SK-N-SH treated with all-trans-retinoic acid at 6 μM for 48 hours (cell line): ENCODE measurements around the gene LCN6.

ENCODE experiments used
- ATAC-seq: fragments of 200-7000 bp; cut with Tn5 transposase; 3 replicates; pipeline ENCODE4 v1.9.1; 2020; ENCODE audit warnings: mild to moderate bottlenecking, moderate library complexity
- ARNTL ChIP-seq: fragments of 450-650 bp; formaldehyde crosslinking; IDR thresholded peaks from 2 replicates; pipeline ENCODE4 v1.5.0; 2020; ENCODE audit warnings: low read depth, mild to moderate bottlenecking, moderate library complexity, borderline replicate concordance
- BACH2 ChIP-seq: fragments of 250-450 bp; sonication (Bioruptor Pico); IDR thresholded peaks from 2 replicates; pipeline ENCODE4 v1.9.0; 2021; ENCODE audit warnings: mild to moderate bottlenecking, borderline replicate concordance
- CSDC2 ChIP-seq: fragments of 250-450 bp; sonication (Bioruptor Pico); IDR thresholded peaks from 2 replicates; pipeline ENCODE4 v1.5.0; 2020; ENCODE audit warnings: mild to moderate bottlenecking, moderate library complexity
- ESRRG ChIP-seq: fragments of 250-450 bp; sonication (Bioruptor Pico); IDR thresholded peaks from 2 replicates; pipeline ENCODE4 v1.6.1; 2021; ENCODE audit warnings: mild to moderate bottlenecking
- GLIS3 ChIP-seq: fragments of 250-450 bp; sonication (Bioruptor Pico); IDR thresholded peaks from 2 replicates; pipeline ENCODE4 v1.5.0; 2020; ENCODE audit warnings: mild to moderate bottlenecking, moderate library complexity
- ISL1 ChIP-seq: fragments of 250-450 bp; sonication (Bioruptor Pico); IDR thresholded peaks from 2 replicates; pipeline ENCODE4 v2.1.2; 2022; ENCODE audit warnings: mild to moderate bottlenecking, moderate library complexity
- OSR1 ChIP-seq: fragments of 250-450 bp; sonication (Bioruptor Pico); IDR thresholded peaks from 2 replicates; pipeline ENCODE4 v1.8.0; 2022; ENCODE audit warnings: moderate library complexity, mild to moderate bottlenecking, inconsistent platforms
- PPARA ChIP-seq: fragments of 250-450 bp; sonication (Bioruptor Pico); IDR thresholded peaks from 2 replicates; pipeline ENCODE4 v1.5.0; 2020; ENCODE audit warnings: mild to moderate bottlenecking, borderline replicate concordance
- RARB ChIP-seq: fragments of 250-450 bp; sonication (Bioruptor Pico); IDR thresholded peaks from 2 replicates; pipeline ENCODE4 v1.8.0; 2021; ENCODE audit warnings: mild to moderate bottlenecking, moderate library complexity
- SNAI2 ChIP-seq: fragments of 250-450 bp; sonication (Bioruptor Pico); IDR thresholded peaks from 2 replicates; pipeline ENCODE4 v1.5.0; 2020; ENCODE audit warnings: mild to moderate bottlenecking, moderate library complexity
- TCF4 ChIP-seq: fragments of 250-450 bp; sonication (Bioruptor Pico); IDR thresholded peaks from 2 replicates; pipeline ENCODE4 v1.8.0; 2021; ENCODE audit warnings: mild to moderate bottlenecking, moderate library complexity, borderline replicate concordance
- TOX ChIP-seq: fragments of 250-450 bp; sonication (Bioruptor Pico); IDR thresholded peaks from 2 replicates; pipeline ENCODE4 v1.8.0; 2021; ENCODE audit warnings: mild to moderate bottlenecking, moderate library complexity, borderline replicate concordance
- ZC3H10 ChIP-seq: fragments of 250-450 bp; sonication (Bioruptor Pico); IDR thresholded peaks from 2 replicates; pipeline ENCODE4 v1.5.1; 2021; ENCODE audit warnings: mild to moderate bottlenecking, moderate library complexity
- ZFP3 ChIP-seq: fragments of 250-450 bp; sonication (Bioruptor Pico); IDR thresholded peaks from 2 replicates; pipeline ENCODE4 v1.5.0; 2020; ENCODE audit warnings: mild to moderate bottlenecking, moderate library complexity
- ZFP30 ChIP-seq: fragments of 450-650 bp; formaldehyde crosslinking; IDR thresholded peaks from 2 replicates; pipeline ENCODE4 v1.5.0; 2022; ENCODE audit warnings: mild to moderate bottlenecking, moderate library complexity
- ZNF565 ChIP-seq: fragments of 450-650 bp; formaldehyde crosslinking; conservative IDR thresholded peaks from 2 replicates; pipeline ENCODE4 v1.5.0; 2020; ENCODE audit warnings: low read depth, mild to moderate bottlenecking, moderate library complexity
- ZNF70 ChIP-seq: fragments of 450-650 bp; formaldehyde crosslinking; IDR thresholded peaks from 2 replicates; pipeline ENCODE4 v1.5.0; 2020; ENCODE audit warnings: mild to moderate bottlenecking, moderate library complexity
- ZNF8 ChIP-seq: fragments of 450-650 bp; formaldehyde crosslinking; IDR thresholded peaks from 2 replicates; pipeline ENCODE4 v1.5.0; 2020; ENCODE audit warnings: mild to moderate bottlenecking, moderate library complexity
- TF ChIP-seq, protein P1 (sequence below): fragments of 250-450 bp; sonication (Bioruptor Pico); IDR thresholded peaks from 2 replicates; pipeline ENCODE4 v1.5.1; 2020; ENCODE audit warnings: low read depth, mild to moderate bottlenecking, moderate library complexity
- TF ChIP-seq, protein P2 (sequence below): fragments of 250-450 bp; sonication (Bioruptor Pico); IDR thresholded peaks from 2 replicates; pipeline ENCODE4 v1.8.0; 2020; ENCODE audit warnings: mild to moderate bottlenecking, moderate library complexity, borderline replicate concordance
- TF ChIP-seq, protein P3 (sequence below): fragments of 250-450 bp; sonication (Bioruptor Pico); IDR thresholded peaks from 2 replicates; pipeline ENCODE4 v1.5.1; 2021; ENCODE audit warnings: mild to moderate bottlenecking, moderate library complexity
- TF ChIP-seq, protein P4 (sequence below): fragments of 250-450 bp; sonication (Bioruptor Pico); IDR thresholded peaks from 2 replicates; pipeline ENCODE4 v1.5.0; 2020; ENCODE audit warnings: mild to moderate bottlenecking, moderate library complexity

The LCN6 gene

DNA sequence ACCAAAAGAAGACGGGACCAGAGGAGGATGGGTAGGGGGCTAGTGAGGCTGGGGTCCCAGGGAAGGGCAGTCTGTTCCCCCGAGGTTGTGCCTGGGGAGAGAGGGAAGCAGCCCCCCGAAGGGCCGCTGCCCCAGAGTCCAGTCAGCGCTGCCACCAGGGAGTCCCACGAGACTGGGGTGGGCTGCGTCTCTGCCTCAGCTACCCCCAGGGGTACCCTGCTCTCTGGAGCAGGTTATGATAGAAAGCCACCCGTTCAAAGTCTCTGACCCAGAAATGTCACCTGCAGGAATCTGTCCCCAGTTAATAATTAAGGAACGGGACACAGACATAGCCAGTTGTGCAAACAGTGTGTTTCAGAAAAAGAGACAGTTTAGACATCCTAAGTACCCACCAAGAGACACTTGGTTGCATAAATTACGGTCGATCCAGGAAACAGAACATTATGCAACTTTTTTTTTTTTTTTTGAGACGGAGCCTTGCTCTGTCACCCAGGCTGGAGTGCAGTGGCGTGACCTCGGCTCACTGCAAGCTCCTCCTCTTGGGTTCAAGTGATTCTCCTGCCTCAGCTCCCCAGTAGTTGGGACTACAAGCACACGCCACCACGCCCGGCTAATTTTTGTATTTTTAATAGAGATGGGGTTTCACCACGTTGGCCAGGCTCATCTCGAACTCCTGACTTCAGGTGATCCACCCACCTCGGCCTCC is 50.4 kb downstream of the LCN6 start:
- TF ChIP-seq ZC3H10 (CRISPR knock-in tag) = no peak
- TF ChIP-seq CSDC2 (CRISPR knock-in tag) = no peak
- TF ChIP-seq ZNF565 (CRISPR knock-in tag) = no peak
- TF ChIP-seq SNAI2 = no peak
- TF ChIP-seq ESRRG (CRISPR knock-in tag) = no peak
- TF ChIP-seq TOX (CRISPR knock-in tag) = no peak
- no peak for TF ChIP-seq ZNF8 (CRISPR knock-in tag)
- TF ChIP-seq, protein P1, sequence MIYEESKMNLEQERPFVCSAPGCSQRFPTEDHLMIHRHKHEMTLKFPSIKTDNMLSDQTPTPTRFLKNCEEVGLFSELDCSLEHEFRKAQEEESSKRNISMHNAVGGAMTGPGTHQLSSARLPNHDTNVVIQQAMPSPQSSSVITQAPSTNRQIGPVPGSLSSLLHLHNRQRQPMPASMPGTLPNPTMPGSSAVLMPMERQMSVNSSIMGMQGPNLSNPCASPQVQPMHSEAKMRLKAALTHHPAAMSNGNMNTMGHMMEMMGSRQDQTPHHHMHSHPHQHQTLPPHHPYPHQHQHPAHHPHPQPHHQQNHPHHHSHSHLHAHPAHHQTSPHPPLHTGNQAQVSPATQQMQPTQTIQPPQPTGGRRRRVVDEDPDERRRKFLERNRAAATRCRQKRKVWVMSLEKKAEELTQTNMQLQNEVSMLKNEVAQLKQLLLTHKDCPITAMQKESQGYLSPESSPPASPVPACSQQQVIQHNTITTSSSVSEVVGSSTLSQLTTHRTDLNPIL = no peak
- no peak for TF ChIP-seq ISL1 (CRISPR knock-in tag)
- TF ChIP-seq, protein P2, sequence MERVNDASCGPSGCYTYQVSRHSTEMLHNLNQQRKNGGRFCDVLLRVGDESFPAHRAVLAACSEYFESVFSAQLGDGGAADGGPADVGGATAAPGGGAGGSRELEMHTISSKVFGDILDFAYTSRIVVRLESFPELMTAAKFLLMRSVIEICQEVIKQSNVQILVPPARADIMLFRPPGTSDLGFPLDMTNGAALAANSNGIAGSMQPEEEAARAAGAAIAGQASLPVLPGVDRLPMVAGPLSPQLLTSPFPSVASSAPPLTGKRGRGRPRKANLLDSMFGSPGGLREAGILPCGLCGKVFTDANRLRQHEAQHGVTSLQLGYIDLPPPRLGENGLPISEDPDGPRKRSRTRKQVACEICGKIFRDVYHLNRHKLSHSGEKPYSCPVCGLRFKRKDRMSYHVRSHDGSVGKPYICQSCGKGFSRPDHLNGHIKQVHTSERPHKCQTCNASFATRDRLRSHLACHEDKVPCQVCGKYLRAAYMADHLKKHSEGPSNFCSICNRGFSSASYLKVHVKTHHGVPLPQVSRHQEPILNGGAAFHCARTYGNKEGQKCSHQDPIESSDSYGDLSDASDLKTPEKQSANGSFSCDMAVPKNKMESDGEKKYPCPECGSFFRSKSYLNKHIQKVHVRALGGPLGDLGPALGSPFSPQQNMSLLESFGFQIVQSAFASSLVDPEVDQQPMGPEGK (CRISPR knock-in tag) = no peak
- no peak for TF ChIP-seq BACH2 (CRISPR knock-in tag)
- TF ChIP-seq ZNF70 (CRISPR knock-in tag) = no peak
- TF ChIP-seq ZFP30 (CRISPR knock-in tag) = no peak
- no peak for TF ChIP-seq ZFP3 (CRISPR knock-in tag)
- TF ChIP-seq OSR1 (CRISPR knock-in tag) = no peak
- no peak for TF ChIP-seq GLIS3 (CRISPR knock-in tag)
- TF ChIP-seq RARB (CRISPR knock-in tag) = no peak
- TF ChIP-seq, all 23 proteins: peak for 0
- ATAC-seq = no peak

DNA sequence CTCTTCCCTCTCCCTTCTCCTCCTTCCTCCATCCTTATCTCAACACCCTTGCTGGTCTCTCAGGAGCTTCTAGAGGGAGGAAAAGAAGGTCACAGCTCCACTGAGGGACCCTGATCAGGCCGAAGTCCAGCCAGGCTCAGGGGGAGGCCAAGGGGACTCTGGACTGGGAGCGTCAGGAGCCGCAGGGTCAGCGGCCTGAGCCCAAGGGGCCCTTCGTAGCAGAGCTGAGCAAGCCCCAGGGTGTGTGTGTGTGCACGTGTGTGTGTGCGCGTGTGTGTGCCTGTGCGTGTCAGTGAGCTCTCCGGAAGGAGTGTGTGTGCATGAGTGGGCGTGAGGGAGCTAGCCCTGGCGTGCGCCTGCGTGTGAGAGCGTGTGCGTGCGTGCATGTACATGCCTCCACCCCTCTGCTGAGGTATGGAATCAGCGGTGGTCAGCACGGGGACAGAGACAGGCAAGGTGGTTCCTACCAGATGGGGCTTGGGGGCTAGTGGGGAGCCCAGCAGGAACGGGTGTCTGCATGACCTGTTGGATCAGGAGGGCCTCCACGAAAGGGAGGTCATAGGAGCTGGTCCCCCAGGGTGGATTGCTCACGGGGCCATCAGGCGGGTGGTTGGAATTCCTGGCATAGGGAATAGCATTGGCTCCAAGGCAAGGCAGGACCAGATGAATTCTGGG is 51.0 kb downstream of the LCN6 start:
- TF ChIP-seq BACH2 (CRISPR knock-in tag) = no peak
- no peak for TF ChIP-seq TOX (CRISPR knock-in tag)
- ATAC-seq = no peak

DNA sequence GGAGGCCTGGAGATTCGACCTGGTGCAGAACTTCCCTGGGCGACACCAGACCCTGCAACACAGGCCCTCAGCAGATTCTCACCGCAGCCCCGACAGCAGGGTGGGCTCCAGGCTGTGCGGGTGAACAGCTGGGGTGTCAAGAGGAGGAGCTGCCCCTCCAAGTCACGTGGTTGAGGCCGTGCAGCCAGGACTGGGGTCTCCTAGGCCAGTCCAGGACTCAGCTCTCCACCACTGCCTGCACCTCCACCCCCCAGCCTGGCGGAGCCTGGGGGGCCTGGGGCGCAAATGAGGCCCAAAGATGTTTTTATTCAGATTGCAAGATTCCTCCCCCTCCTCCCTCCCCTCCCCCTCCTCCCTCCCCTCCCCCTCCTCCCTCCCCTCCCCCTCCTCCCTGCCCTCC is 51.8 kb downstream of the LCN6 start:
- 0 out of 3 replicates have a peak, but pooled peaks have one; percentile 4 for ATAC-seq
- TF ChIP-seq, protein P3, sequence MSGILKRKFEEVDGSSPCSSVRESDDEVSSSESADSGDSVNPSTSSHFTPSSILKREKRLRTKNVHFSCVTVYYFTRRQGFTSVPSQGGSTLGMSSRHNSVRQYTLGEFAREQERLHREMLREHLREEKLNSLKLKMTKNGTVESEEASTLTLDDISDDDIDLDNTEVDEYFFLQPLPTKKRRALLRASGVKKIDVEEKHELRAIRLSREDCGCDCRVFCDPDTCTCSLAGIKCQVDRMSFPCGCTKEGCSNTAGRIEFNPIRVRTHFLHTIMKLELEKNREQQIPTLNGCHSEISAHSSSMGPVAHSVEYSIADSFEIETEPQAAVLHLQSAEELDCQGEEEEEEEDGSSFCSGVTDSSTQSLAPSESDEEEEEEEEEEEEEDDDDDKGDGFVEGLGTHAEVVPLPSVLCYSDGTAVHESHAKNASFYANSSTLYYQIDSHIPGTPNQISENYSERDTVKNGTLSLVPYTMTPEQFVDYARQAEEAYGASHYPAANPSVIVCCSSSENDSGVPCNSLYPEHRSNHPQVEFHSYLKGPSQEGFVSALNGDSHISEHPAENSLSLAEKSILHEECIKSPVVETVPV (CRISPR knock-in tag) = no peak
- TF ChIP-seq ZC3H10 (CRISPR knock-in tag) = no peak
- no peak for TF ChIP-seq RARB (CRISPR knock-in tag)
- TF ChIP-seq, protein P1 = no peak
- TF ChIP-seq TCF4 (CRISPR knock-in tag) = no peak
- TF ChIP-seq ZNF565 (CRISPR knock-in tag) = no peak
- no peak for TF ChIP-seq PPARA (CRISPR knock-in tag)
- TF ChIP-seq CSDC2 (CRISPR knock-in tag) = no peak

DNA sequence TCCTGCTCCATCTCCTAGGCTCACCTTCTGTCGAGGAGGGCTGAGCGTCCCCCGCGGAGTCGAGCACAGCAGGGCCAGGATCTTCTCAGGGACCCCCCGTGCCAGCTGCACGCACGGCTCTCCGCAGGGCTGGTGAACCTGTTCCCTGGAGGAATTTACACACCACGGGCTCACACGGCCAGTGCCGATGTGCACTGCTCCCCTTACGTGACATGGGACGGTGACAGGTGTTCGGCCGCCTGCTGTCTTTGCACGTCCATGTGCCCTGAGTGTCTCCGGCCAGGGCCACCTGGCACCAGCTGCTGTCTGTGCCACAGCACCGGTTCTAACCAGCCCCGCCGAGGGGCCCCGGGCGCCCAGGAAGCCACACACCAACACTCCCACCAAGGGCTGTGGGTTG is 52.4 kb downstream of the LCN6 start:
- ATAC-seq = no peak
- TF ChIP-seq ZC3H10 (CRISPR knock-in tag) (no peak), CSDC2 (CRISPR knock-in tag) (no peak), ESRRG (CRISPR knock-in tag) (no peak), ZNF8 (CRISPR knock-in tag) (no peak), GLIS3 (CRISPR knock-in tag) (no peak), PPARA (CRISPR knock-in tag) (no peak), ARNTL (no peak)
- TF ChIP-seq, protein P2 (CRISPR knock-in tag) = no peak
- TF ChIP-seq, protein P3 (CRISPR knock-in tag) = no peak
- TF ChIP-seq, protein P4, sequence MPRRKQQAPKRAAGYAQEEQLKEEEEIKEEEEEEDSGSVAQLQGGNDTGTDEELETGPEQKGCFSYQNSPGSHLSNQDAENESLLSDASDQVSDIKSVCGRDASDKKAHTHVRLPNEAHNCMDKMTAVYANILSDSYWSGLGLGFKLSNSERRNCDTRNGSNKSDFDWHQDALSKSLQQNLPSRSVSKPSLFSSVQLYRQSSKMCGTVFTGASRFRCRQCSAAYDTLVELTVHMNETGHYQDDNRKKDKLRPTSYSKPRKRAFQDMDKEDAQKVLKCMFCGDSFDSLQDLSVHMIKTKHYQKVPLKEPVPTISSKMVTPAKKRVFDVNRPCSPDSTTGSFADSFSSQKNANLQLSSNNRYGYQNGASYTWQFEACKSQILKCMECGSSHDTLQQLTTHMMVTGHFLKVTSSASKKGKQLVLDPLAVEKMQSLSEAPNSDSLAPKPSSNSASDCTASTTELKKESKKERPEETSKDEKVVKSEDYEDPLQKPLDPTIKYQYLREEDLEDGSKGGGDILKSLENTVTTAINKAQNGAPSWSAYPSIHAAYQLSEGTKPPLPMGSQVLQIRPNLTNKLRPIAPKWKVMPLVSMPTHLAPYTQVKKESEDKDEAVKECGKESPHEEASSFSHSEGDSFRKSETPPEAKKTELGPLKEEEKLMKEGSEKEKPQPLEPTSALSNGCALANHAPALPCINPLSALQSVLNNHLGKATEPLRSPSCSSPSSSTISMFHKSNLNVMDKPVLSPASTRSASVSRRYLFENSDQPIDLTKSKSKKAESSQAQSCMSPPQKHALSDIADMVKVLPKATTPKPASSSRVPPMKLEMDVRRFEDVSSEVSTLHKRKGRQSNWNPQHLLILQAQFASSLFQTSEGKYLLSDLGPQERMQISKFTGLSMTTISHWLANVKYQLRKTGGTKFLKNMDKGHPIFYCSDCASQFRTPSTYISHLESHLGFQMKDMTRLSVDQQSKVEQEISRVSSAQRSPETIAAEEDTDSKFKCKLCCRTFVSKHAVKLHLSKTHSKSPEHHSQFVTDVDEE = no peak
